Measurements from ENCODE around the gene FGF8.
A peak's percentile ranks its signal among the peaks of the same experiment; 100 is the strongest.

Gene FGF8

DNA sequence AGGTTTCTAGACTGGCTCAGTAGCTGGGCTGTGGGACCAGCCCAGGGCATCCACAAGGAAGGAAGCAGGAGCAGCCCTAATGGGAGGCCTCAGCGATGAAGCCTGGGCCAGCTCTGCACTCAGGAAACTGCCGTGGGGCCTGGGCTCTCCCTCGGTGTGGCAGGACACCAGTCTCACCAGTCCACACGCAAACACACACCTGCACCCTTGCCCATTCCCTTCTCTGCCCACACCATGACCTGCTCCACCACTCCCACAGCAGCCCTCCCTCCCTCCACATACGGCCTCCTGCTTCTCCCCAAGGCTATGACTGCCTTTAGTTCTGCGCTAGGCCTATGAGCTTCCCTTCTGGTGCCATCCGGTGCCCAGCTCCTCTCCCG, 7.1 kb downstream of the FGF8 start:
- no peak for DNase-seq

GRCh38 chr10:101767966-101768790, 7.7 kb downstream of the FGF8 start:
- no peak for DNase-seq

DNA sequence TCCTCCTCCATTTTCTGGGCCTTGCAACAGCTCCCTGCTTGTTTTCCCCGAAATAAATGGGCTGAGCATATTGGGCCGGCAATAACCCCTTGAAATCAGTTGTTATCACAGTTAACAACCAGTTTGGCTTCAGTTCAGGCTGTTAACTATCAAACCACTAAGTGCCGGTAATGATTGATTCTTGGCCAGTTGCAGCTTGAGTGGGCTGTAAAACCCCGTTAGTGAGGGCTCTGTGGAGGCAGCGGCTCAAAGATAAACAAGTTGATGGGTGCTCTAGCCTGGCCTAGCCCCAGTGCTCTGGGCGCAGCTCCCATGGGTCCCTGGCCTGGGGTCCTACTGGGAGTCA, 8.3 kb downstream of the FGF8 start:
- DNase-seq = peak; percentile 82

DNA sequence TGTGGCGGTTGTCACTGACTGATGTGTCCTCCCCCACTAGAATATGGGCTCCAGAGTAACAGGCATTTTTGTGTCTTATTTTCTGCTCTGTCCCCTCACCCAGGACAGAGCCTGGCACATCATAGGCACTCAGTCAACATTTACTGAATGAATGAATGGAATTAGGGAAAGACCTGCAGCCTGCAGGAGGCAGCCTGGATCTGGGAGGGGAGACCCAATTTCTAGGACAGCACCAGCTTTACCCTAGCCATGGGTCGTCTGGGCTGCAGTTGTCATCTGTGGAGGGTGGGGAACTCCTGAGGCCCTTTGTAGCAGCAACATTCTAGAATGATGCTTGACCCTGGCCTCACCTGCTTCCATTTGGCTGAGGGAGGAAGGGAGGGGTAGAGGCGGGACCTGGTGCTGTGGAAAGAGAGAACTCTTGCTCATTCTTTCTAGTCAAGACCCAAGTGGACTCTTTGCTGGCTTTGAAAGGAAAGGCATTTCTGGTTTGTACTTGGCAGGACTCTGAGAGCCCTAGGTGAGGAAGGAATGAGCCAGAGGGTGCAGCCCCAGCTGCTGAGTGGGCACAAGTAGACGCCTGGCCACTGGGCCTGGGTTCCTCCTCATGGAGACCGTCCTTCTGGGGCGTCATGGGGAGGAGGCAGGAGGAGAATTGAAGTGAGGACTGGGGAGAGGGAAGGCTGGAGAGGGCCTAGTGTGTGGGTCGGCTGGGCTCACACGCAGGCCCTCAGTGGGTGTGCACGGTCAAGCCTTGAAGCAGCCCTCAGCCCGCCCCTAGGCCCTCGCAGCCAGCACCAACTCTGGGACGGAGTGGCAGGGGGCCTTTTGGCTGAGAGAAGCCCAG, 8.9 kb downstream of the FGF8 start:
- DNase-seq = no peak

GRCh38 chr10:101766306-101766705, 9.6 kb downstream of the FGF8 start:
- no peak for DNase-seq

GRCh38 chr10:101763141-101763846, 12.6 kb downstream of the FGF8 start:
- DNase-seq = no peak

GRCh38 chr10:101762736-101763135, 13.2 kb downstream of the FGF8 start:
- no peak for DNase-seq

DNA sequence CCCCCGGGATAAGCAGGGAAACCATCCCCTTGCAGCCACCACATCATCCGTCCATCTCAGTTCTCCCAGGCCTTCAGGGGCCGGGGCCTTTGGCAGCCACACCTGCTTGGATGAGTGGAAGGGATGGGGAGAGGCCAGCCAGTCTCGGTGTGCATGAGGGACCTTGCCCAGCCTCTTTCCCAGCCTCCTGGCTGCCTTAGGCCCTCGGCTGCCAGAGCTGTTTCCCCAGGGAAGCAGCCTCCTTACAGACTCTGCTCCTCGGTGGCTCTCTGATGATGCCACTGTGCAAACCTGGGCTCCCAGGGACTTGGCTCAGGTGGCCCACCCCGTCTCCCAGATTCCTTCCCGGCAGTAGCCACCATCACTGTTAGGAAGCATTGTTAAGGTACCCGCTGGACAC, 14.7 kb downstream of the FGF8 start:
- no peak for DNase-seq

DNA sequence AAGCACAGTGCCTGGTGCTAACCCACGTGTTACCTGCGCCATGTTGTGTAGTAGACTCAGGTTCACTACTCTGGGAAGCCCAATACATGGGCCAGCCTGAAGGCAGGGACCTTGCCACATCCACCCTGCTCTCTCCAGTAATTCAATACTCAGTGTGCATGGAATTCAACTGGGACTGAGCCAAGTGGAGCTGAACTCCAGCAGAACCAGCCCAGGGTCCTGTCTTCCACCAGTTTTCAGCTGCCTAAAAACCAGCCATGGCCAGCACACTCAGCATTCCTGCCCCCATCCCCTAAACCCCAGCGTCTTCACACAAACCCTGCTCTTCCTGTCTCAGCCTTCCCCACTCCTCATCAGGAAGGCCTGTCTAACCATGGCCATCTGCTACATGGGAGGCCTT, 15.4 kb downstream of the FGF8 start:
- no peak for DNase-seq

DNA sequence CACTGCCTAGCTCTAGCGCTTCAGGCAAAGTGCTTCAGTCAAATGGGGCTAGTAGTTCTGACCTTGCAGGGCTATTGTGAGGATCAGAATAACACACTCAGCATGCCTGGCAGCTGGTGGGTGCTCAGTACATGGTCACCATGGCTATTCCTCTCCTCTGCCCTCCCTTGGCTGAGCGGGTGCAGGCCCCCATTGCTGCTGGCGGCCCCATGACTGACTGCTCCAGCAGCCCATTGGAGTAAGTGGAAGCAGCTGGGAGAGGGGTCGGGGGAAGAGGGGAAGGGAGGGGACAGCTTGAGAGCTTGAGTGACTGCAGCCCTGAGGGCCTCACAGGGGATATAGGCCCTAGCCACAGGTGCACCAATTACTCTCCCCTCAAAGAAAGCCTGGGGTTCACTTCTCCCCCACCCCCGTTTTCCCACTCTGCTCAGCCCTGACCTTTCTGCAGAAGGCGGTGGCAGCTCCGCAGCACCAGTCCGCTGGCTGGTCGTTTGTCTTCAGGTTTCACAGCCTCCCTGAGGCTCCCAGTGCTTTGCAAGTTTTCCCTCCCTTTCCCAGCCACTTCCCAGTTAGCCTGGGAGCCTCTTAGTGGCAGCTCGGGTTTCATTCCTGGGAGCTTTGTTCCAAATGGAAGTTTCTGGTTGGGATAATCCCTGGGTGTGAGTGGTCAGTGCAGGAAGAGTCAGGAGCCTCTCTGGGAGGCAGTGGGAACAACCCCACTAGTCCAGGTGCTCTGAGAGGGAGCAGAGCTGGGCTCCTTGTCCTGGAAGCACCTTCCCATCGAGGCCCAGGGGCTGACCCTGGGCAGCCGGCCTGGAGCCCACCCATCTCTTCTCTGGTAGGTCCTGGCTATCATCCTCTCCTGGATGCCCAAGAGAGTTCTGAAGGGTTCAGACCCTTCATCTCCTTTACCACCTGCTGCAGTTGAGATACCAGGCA, 16.3 kb downstream of the FGF8 start:
- no peak for DNase-seq

DNA sequence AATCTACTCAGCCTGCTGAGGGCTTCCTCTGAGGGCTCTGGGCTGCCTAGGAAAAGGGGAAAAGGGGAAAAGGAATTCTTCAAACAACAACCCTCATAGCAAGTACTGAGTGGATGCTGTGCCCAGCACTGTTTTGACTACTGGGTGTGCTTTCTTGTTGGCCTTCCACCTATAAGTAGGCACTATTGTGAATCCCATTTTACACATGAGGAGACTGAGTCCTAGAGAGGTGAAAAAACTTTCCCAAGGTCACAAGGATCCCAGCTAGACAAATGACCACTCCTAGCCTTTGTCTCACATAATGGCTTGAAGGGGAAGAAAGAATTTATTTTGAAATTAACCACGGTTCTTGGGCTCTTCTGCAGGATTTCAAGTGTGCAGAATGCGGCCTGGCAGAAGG, 17.1 kb downstream of the FGF8 start:
- DNase-seq = no peak

GRCh38 chr10:101752241-101752640, 23.7 kb downstream of the FGF8 start:
- DNase-seq = no peak

GRCh38 chr10:101749047-101750016, 26.6 kb downstream of the FGF8 start:
- DNase-seq = no peak

DNA sequence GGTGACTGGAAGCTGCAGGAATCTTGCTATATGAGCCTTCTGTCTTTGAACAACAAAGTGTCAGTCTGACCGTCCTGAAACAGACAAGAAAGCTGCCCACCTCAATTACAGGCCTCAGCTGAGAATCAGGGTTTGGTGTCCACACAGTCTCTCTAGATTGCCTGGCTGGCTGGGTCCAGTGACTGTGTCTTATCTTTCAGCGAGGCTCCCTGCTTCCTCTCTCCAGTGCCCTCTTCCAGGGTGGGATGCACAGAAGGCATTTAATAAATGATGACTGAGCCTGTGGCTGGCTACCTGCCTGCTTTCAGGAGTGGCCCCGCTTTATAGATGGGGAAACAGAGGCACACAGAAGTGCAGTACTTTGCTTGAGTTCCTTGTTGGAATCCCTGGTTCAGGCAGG, 27.4 kb downstream of the FGF8 start:
- DNase-seq = no peak

DNA sequence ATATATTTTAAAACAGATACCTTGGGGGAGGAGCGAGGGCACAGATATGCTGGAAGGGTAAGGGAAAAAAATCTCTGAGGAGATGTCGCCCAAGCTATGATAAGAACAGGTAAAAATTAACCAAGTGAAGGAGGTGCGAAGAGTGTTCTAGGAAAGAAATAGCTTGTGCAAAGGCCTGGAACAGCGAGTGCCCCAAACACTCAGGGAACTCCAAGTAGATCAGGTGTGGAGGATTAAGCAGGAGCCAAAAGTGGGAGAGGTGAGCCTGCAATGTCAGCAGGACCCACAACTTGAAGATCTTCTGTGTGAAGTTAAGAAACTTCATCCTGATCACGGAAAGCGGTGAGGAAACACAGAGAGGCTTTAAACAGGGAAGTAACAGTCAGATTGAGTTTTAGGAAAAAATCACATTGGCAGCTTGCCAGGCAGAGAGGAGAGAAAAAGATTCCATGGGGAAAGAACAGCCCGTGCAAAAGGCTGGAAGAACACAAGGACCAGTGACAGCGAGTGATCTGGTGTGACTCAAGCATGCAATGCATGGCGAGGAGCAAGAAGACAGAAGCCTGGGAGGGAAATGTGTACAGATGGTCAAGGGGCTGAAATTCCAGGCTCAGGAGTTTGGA, 30.7 kb downstream of the FGF8 start:
- DNase-seq = no peak

GRCh38 chr10:101744267-101744666, 31.6 kb downstream of the FGF8 start:
- no peak for DNase-seq

GRCh38 chr10:101741938-101742337, 34.0 kb downstream of the FGF8 start:
- no peak for DNase-seq

GRCh38 chr10:101736666-101737065, 39.2 kb downstream of the FGF8 start:
- no peak for DNase-seq

- no peak for DNase-seq
Measured at GRCh38 chr10:101732096-101732495, 43.8 kb downstream of the FGF8 start.

DNA sequence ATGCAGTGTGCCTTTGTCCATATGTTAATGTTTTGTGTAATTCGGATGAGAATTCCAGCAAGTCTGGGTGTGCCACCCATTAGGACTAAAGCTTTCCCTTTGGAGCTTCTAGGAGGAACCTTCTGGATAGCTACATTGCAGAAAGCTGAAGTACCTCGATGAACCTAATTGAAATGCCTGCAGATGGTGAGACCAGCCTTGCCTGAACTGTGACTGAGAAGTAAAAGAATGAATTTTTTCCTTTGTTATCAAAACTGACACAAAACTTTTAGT, 49.9 kb downstream of the FGF8 start:
- no peak for DNase-seq

Measured in NCI-H1092 (cell line).